Smooth muscle cell (in vitro differentiated cells): ENCODE measurements around the gene KIRREL1. TPM values are rescaled to one million over a fixed set of nuclear protein-coding genes. Genes with fewer than 3 reads are reported as not detected.
A peak's percentile ranks its signal among the peaks of the same experiment; 100 is the strongest.

ENCODE experiments used
- DNase-seq: peaks from one replicate; lab custom pipeline; 2025; ENCODE audit not compliant: unreplicated experiment; lab: John Stamatoyannopoulos, UW
- H2AFZ ChIP-seq: fragments of 200-600 bp; sonication (generic); 2 replicates; pipeline ENCODE4 v1.6.0; 2016; ENCODE audit warnings: antibody characterized with exemption, low read depth, mild to moderate bottlenecking
- H3F3A ChIP-seq: fragments of 200-600 bp; sonication (generic); 2 replicates; pipeline ENCODE4 v1.6.0; 2017; ENCODE audit warnings: antibody characterized with exemption, low read depth
- H3K27ac ChIP-seq: fragments of 200-600 bp; sonication (generic); 2 replicates; pipeline ENCODE4 v1.5.1; 2016; ENCODE audit warnings: low read depth, mild to moderate bottlenecking
- H3K27me3 ChIP-seq: fragments of 200-600 bp; sonication (generic); 2 replicates; pipeline ENCODE4 v1.6.1; 2016; ENCODE audit warnings: low read depth, mild to moderate bottlenecking
- H3K36me3 ChIP-seq: fragments of 200-600 bp; sonication (generic); 2 replicates; pipeline ENCODE4 v1.5.1; 2016; ENCODE audit warnings: low read depth
- H3K4me1 ChIP-seq: fragments of 200-600 bp; sonication (generic); 2 replicates; pipeline ENCODE4 v1.5.1; 2016; ENCODE audit warnings: low read depth
- H3K4me2 ChIP-seq: fragments of 200-600 bp; sonication (generic); 2 replicates; pipeline ENCODE4 v1.6.0; 2016; ENCODE audit warnings: mild to moderate bottlenecking
- H3K4me3 ChIP-seq: fragments of 200-600 bp; sonication (generic); 2 replicates; pipeline ENCODE4 v1.5.1; 2016; ENCODE audit warnings: mild to moderate bottlenecking
- H3K79me2 ChIP-seq: fragments of 200-600 bp; sonication (generic); 2 replicates; pipeline ENCODE4 v1.6.0; 2016; ENCODE audit warnings: low read depth, mild to moderate bottlenecking
- H3K9ac ChIP-seq: fragments of 200-600 bp; sonication (generic); 2 replicates; pipeline ENCODE4 v1.6.0; 2016; ENCODE audit warnings: low read depth
- H3K9me3 ChIP-seq: fragments of 200-600 bp; sonication (generic); replicated peaks from 2 replicates; pipeline ENCODE4 v1.5.1; 2016; ENCODE audit warnings: low read depth
- H4K20me1 ChIP-seq: fragments of 200-600 bp; sonication (generic); 2 replicates; pipeline ENCODE4 v1.6.0; 2016; ENCODE audit warnings: low read depth
- CTCF ChIP-seq: fragments of 200-600 bp; sonication (generic); IDR thresholded peaks from 2 replicates; pipeline ENCODE4 v1.5.1; 2017; ENCODE audit warnings: borderline replicate concordance, mild to moderate bottlenecking, antibody characterized with exemption; ENCODE audit not compliant: insufficient read depth, poor library complexity, severe bottlenecking
- WGBS: methylation state at CpG from one replicate; pipeline ENCODE4 v1.1.7; 2016; ENCODE audit warnings: low lambda C conversion rate; 5-methylcytosine and 5-hydroxymethylcytosine counted together
- polyA plus RNA-seq: library from polyadenylated mRNA; unstranded; fragments of >200 nt; fragmentation: Nextera tagmentation; extraction: Ambion mirVana; gene quantifications from 2 replicates; pipeline ENCODE4 v1.2.1, GENCODE V29; 2016
- total RNA-seq: library from RNA; depleted of rRNA; stranded (reverse); fragments of >200 nt; gene quantifications from 2 replicates; pipeline ENCODE4 v1.2.3, GENCODE V29; 2014

The KIRREL1 gene
- total and polyA plus RNA-seq, 2 experiments from 2014 or later = 40.9 to 58.4 TPM

- H4K20me1 ChIP-seq = peaks cover 20% of the 10 kb centered on the region
- H2AFZ ChIP-seq = peak overlapping the region; percentile 83
- H3K27ac ChIP-seq = peak overlapping the region; percentile 96
- H3K4me1 ChIP-seq = peaks cover 79% of the 10 kb centered on the region
- H3F3A ChIP-seq = peaks cover 27% of the 10 kb centered on the region
- H3K4me3 ChIP-seq = peak overlapping the region; percentile 29
- H3K79me2 ChIP-seq = peaks cover 68% of the 10 kb centered on the region
- H3K4me2 ChIP-seq = peak overlapping the region; percentile 86
- no peaks in the 10 kb centered on the region for H3K36me3 ChIP-seq
- DNase-seq = no peak
- no peak for TF ChIP-seq CTCF
- H3K27me3 ChIP-seq = no peaks in the 10 kb centered on the region
- H3K9me3 ChIP-seq = no peaks in the 10 kb centered on the region
- H3K9ac ChIP-seq = peak overlapping the region; percentile 68
- 8% methylated on average over 4 of the region's 4 CpGs for WGBS
Observed at GRCh38 chr1:158019171-158019868, 25.9 kb downstream of the KIRREL1 start.

GRCh38 chr1:158020259-158020885 is 26.9 kb downstream of the KIRREL1 start:
- Histone ChIP-seq H4K20me1 (peaks cover 20% of the 10 kb centered on the region), H3K9ac (peak overlapping the region; percentile 68), H3K4me3 (peak overlapping the region; percentile 29), H3K4me1 (peaks cover 78% of the 10 kb centered on the region), H3K36me3 (no peaks in the 10 kb centered on the region), H3K27ac (peak overlapping the region; percentile 96), H3F3A (peaks cover 32% of the 10 kb centered on the region), H3K4me2 (peak overlapping the region; percentile 86), H3K27me3 (no peaks in the 10 kb centered on the region), H3K79me2 (peaks cover 69% of the 10 kb centered on the region), H3K9me3 (no peaks in the 10 kb centered on the region), H2AFZ (no peak overlapping the region)
- 18% methylated on average over 4 of the region's 4 CpGs for WGBS
- DNase-seq = no peak
- TF ChIP-seq CTCF = no peak

GRCh38 chr1:158020886-158021620 is 27.6 kb downstream of the KIRREL1 start:
- no peak overlapping the region for H3K9ac ChIP-seq
- WGBS = 17% methylated on average over 6 of the region's 6 CpGs
- no peak for TF ChIP-seq CTCF
- H3K4me2 ChIP-seq = peak overlapping the region; percentile 86
- no peaks in the 10 kb centered on the region for H3K9me3 ChIP-seq
- H3F3A ChIP-seq = peaks cover 32% of the 10 kb centered on the region
- peaks cover 80% of the 10 kb centered on the region for H3K4me1 ChIP-seq
- H4K20me1 ChIP-seq = peaks cover 24% of the 10 kb centered on the region
- H3K79me2 ChIP-seq = peaks cover 71% of the 10 kb centered on the region
- H3K4me3 ChIP-seq = no peak overlapping the region
- H3K27me3 ChIP-seq = no peaks in the 10 kb centered on the region
- no peak overlapping the region for H2AFZ ChIP-seq
- H3K27ac ChIP-seq = peak overlapping the region; percentile 96
- H3K36me3 ChIP-seq = no peaks in the 10 kb centered on the region
- DNase-seq = no peak
